OCI-M2 (cell line): ENCODE measurements around the gene NCKAP5.
"Not testable (repeated sequence)": the region's sequence is repeated elsewhere in the genome, so short reads cannot be mapped to it uniquely, and the experiment has no call there.

Experiments
- DNase-seq: peaks from one replicate; lab custom pipeline; 2025; ENCODE audit not compliant: unreplicated experiment; lab: John Stamatoyannopoulos, UW

Gene NCKAP5

GRCh38 chr2:133525090-133525489 lies 43.2 kb downstream of the NCKAP5 start:
- DNase-seq = no peak

DNA sequence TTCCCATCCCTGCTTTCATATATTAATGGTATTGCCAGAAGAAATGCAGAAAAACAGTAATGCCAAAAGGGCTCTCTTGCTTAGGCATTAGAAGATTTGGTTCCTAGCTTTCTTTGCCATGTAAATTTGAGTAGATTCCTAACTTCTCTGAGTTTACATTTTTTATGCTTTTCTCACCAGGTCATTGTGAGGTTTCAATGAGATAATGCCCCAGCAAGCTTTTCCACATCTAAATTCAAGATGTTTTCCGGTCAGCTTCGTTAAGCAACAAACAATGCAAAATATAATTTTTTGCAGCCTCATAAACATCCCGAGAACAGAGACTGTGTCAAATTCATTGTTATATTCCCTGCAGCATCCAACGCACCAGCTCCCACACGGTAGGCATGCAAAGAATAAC lies 44.9 kb downstream of the NCKAP5 start:
- DNase-seq = no peak

- no peak for DNase-seq
These were observed 46.1 kb downstream of the NCKAP5 start for GRCh38 chr2:133522204-133522603.

DNA sequence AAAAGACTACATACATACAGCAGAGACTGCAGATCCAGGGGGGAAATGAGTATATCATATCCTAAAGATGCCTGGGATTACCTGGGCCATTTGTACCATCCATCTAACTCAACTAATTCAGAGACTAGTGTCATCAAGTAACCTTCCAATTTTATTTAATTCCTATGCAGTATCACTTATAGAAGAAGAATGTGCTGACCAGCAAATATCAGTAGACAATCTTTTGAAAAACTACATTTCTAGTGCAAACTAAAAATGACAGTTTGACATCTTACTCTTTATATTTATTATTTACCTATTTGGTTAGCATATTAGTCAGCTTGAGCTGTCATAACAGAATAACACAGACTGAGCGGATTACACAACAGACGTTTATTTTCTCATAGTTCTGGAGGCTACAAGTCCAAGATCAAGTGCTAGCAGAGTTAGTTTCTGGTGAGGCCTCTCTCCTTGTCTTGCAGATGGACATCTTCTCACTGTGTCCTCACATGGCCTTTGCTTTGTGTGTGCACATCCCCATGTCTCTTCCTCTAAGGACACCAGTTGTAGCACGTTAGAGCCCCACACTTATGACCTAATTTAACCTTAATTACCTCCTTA lies 47.0 kb downstream of the NCKAP5 start:
- DNase-seq = no peak

- not testable (repeated sequence) for DNase-seq
These were observed 48.6 kb downstream of the NCKAP5 start for GRCh38 chr2:133519677-133520076.

- no peak for DNase-seq
These were observed 49.4 kb downstream of the NCKAP5 start for GRCh38 chr2:133518700-133519344.

DNA sequence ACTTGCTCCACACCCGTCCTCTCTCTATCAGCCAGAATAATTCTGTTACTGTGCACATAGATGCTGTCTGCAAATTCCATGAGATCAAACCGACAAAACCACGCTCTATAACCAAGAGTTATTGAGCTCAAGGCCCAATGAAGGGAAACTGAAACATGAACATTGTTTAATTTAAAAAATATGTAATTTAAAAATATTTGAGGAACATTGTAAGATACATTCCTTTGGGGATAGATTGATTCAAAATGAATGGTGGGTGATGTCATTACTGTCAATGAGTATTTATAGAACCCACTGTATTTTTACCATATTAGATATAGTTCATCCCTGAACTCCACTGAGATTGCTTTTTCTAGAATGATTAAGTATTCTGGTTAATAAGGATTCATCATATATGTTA lies 50.4 kb downstream of the NCKAP5 start:
- DNase-seq = no peak

DNA sequence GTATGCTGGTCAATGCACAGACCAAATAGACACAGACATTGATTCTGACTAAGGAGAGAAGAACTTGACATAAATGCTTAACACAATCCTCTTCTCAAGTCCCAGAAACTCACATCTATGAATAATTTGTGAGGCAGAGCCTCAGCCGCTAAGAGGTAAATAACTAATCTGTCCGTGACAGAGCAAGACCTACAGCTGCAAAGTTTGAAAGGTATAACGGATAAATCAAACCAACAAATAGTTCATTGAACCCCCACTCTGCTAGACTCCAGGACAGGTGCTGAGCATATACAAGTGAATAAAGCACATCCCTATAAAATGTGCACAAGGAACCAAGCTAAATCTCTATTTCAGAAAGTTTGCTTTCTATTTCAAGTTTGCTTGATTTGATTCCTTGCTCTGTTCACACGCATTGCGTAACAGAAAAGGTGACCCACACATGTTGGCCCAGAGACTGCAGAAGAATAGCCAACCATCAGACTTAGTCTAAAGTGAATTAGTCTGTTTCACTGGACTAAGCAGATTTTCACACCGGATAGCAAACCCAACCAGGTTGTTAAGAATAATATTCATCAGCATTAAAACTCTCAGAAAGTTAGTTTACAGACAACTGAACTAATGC lies 51.7 kb downstream of the NCKAP5 start:
- DNase-seq = no peak

DNA sequence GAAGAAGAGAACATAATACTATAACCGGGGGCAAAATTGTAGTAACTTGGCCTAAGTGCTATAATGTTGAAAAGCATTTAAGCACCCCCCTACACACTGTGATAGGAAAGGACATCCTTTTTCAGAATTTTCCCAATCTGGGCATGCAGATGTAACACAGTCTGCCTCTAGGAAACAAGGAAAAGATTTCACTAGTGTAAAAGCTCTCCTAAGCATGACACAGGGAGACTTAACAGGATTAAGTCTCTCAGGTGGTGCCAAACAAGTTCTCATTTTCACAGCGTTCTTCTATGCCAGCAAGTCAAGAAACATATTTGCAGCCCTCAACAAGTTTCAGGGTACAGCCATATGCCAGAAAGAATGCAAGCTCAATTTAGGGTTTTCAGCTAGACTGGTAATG lies 53.0 kb downstream of the NCKAP5 start:
- no peak for DNase-seq

DNA sequence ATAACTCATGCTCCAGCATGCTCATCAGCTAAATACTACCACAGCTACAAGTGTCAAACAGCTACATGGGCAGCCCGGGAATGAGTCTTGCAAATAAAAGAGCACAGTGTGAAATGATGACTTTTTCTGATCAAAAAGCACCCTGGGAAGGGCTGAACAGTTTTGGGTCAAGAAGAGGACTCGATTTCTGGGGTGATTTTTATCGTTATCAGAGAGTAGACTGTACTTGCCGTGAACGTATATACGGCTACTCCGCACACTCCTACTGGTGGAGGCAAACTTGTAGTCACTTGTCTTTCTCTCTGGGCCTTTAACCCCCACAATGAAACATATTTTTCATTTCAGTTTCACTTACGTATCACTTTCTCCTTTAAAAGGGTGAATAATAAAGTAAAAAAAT lies 54.4 kb downstream of the NCKAP5 start:
- no peak for DNase-seq

DNA sequence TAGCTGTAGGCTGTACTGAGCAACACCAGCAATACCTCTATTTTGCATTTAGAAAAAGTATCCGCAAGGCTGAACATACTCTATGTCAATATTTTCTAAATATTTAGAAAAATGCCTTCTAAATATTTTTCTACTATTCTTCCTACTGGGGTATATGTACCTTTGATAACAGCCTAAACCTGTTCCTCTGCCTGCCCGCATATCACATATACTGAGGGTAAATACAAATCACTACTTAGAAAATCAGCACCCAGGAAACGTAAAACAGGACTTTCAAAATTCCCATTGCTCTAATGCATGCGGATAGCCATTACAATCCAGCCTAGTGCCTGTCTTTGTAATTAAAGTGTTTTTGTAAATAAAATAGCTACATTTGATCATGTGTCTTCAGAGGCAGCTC lies 56.1 kb downstream of the NCKAP5 start:
- no peak for DNase-seq

- DNase-seq = no peak
These were observed 56.6 kb downstream of the NCKAP5 start for GRCh38 chr2:133511679-133512078.

GRCh38 chr2:133509777-133510176 lies 58.5 kb downstream of the NCKAP5 start:
- no peak for DNase-seq

GRCh38 chr2:133508546-133509165 lies 59.6 kb downstream of the NCKAP5 start:
- DNase-seq = no peak

- no peak for DNase-seq
These were observed 61.3 kb downstream of the NCKAP5 start for GRCh38 chr2:133506996-133507395.

- DNase-seq = no peak
These were observed 63.4 kb downstream of the NCKAP5 start for GRCh38 chr2:133504566-133505505.

DNA sequence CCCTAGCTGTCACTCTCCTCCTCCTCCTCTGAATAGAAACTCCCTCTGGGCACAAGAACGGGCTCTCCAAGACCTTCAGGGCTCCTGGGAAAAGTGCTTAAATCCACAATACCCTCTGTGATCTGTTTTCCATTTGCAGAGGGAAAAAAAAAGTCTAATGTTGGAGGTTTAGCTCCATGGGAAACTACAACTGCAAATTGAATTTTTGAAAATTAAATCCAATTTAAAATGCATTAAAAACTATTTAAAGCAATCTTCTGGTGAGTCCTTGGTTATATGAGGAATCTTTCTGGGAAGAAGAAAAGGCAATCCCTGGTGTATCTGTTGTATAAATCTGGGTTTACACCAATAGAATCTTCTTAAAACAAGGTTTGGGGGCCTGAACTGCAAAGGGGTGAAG lies 64.3 kb downstream of the NCKAP5 start:
- no peak for DNase-seq

DNA sequence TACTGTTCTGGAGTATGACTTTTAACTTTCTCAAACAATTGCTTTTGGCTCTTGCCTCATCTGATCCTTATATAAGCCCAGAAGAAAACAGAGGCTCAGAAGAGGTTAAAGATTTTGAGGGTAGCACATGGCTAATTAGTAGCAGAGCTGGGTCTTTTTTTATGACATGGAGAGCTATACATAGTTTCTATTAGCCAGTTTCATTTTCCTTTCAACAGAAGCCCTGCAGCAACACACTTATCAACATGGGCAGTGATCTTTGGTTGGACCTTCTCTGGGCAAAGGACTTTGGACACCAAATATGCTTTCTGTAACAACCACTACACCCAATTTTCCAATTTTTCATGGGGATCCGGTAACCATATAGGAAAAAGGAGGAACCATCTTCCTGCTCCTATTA lies 64.9 kb downstream of the NCKAP5 start:
- no peak for DNase-seq

- DNase-seq = no peak
These were observed 65.6 kb downstream of the NCKAP5 start for GRCh38 chr2:133502678-133503077.

DNA sequence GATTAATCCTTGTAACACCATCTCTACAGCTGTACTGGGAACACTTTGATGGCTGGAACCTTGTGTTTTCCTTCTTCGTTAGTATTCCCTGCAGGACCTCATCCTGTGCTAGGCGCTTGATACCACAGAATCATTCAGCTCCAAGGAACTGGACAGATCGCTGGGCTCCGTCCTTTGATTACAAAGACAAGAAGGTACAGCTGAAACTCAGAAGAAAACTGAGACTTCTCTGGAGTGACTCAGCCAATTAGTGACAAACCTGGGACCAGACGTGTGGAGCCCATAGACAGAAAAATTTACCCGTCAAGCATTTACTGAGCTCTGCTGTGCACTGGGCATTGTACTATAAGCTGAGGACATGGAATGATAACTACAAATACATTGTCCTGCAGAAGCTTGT lies 67.3 kb downstream of the NCKAP5 start:
- DNase-seq = no peak
